HEK293 (cell line): ENCODE measurements around the gene ZNF836.

Source experiments
- CTCF ChIA-PET: fragments of 350-600 bp; formaldehyde crosslinking; extraction: SDS; loops from one replicate; lab custom pipeline; 2021; ENCODE audit warnings: antibody characterized with exemption; lab: Yijun Ruan, JAX
- POLR2A ChIA-PET: fragments of 300-600 bp; formaldehyde crosslinking; extraction: SDS; loops from one replicate; lab custom pipeline; 2020; ENCODE audit warnings: antibody characterized with exemption, inconsistent platforms; lab: Yijun Ruan, JAX
- H3K27ac ChIP-seq: fragments of 200-500 bp; sonication (Bioruptor generic); 2 replicates; pipeline ENCODE4 v1.5.1; 2014; ENCODE audit warnings: low read depth, low read length, control low read depth, inconsistent platforms; ENCODE audit errors: extremely low read depth
- H3K36me3 ChIP-seq, 2 experiments: fragments of 200-500 bp in 1 of 2; sonication (Bioruptor generic) in 1 of 2; 1 replicate in 1 of 2; 2 replicates in 1 of 2; pipeline ENCODE4 v1.5.1; 2014 to 2017; ENCODE audit warnings: inconsistent platforms in 2 of 2, low read length in 2 of 2; ENCODE audit not compliant: control insufficient read depth in 2 of 2, insufficient read depth in 1 of 2
- H3K4me1 ChIP-seq: fragments of 200-500 bp; sonication (Bioruptor generic); 2 replicates; pipeline ENCODE4 v1.5.1; 2014; ENCODE audit warnings: mild to moderate bottlenecking, low read length, inconsistent platforms; ENCODE audit not compliant: control insufficient read depth, insufficient read depth
- H3K4me3 ChIP-seq: 2 replicates; pipeline ENCODE4 v1.5.1; 2011; ENCODE audit warnings: low read depth, mild to moderate bottlenecking, control low read depth, low read length, moderate library complexity
- H3K9me3 ChIP-seq: fragments of 200-500 bp; sonication (Bioruptor generic); 2 replicates; pipeline ENCODE4 v1.5.1; 2014; ENCODE audit warnings: low read depth, low read length, inconsistent platforms; ENCODE audit not compliant: control insufficient read depth, insufficient read depth
- BCL11A ChIP-seq: fragments of 450-650 bp; formaldehyde crosslinking; IDR thresholded peaks from 2 replicates; pipeline ENCODE4 v1.5.1; 2016; ENCODE audit warnings: low read depth, missing biosample characterization, missing genetic modification characterization
- GLIS2 ChIP-seq: fragments of 450-650 bp; formaldehyde crosslinking; IDR thresholded peaks from 2 replicates; pipeline ENCODE4 v1.5.1; 2016; ENCODE audit warnings: missing biosample characterization, missing genetic modification characterization
- KLF16 ChIP-seq: fragments of 450-650 bp; formaldehyde crosslinking; IDR thresholded peaks from 2 replicates; pipeline ENCODE4 v1.5.1; 2017; ENCODE audit warnings: missing biosample characterization, missing genetic modification characterization
- MYNN ChIP-seq: fragments of 450-650 bp; formaldehyde crosslinking; IDR thresholded peaks from 2 replicates; pipeline ENCODE4 v1.5.1; 2016; ENCODE audit warnings: missing biosample characterization, missing genetic modification characterization, borderline replicate concordance
- PRDM1 ChIP-seq: fragments of 450-650 bp; formaldehyde crosslinking; IDR thresholded peaks from 2 replicates; pipeline ENCODE4; 2016; ENCODE audit warnings: missing biosample characterization, missing genetic modification characterization
- SP2 ChIP-seq: fragments of 450-650 bp; formaldehyde crosslinking; IDR thresholded peaks from 2 replicates; pipeline ENCODE4 v1.5.1; 2016; ENCODE audit warnings: missing biosample characterization, missing genetic modification characterization
- SP3 ChIP-seq: fragments of 450-650 bp; formaldehyde crosslinking; IDR thresholded peaks from 2 replicates; pipeline ENCODE4 v1.5.1; 2016; ENCODE audit warnings: missing biosample characterization, missing genetic modification characterization
- ZBTB20 ChIP-seq: fragments of 450-650 bp; formaldehyde crosslinking; IDR thresholded peaks from 2 replicates; pipeline ENCODE4 v1.5.1; 2016; ENCODE audit warnings: missing biosample characterization, missing genetic modification characterization
- ZEB2 ChIP-seq: fragments of 450-650 bp; formaldehyde crosslinking; IDR thresholded peaks from 2 replicates; pipeline ENCODE4 v1.5.1; 2016; ENCODE audit warnings: missing biosample characterization, missing genetic modification characterization
- ZFHX2 ChIP-seq: fragments of 450-650 bp; formaldehyde crosslinking; conservative IDR thresholded peaks from 2 replicates; pipeline ENCODE4 v1.5.1; 2016; ENCODE audit warnings: missing biosample characterization, missing genetic modification characterization
- ZNF155 ChIP-seq: fragments of 450-650 bp; formaldehyde crosslinking; IDR thresholded peaks from 2 replicates; pipeline ENCODE4 v1.5.1; 2016; ENCODE audit warnings: missing biosample characterization, missing genetic modification characterization
- ZNF248 ChIP-seq: fragments of 450-650 bp; formaldehyde crosslinking; IDR thresholded peaks from 2 replicates; pipeline ENCODE4 v1.5.1; 2017; ENCODE audit warnings: missing biosample characterization, missing genetic modification characterization
- ZNF335 ChIP-seq: fragments of 450-650 bp; formaldehyde crosslinking; conservative IDR thresholded peaks from 2 replicates; pipeline ENCODE4 v1.5.1; 2016; ENCODE audit warnings: missing biosample characterization, missing genetic modification characterization
- ZNF341 ChIP-seq: fragments of 450-650 bp; formaldehyde crosslinking; IDR thresholded peaks from 2 replicates; pipeline ENCODE4; 2016; ENCODE audit warnings: low read depth, missing biosample characterization, missing genetic modification characterization
- ZNF530 ChIP-seq: fragments of 450-650 bp; formaldehyde crosslinking; IDR thresholded peaks from 2 replicates; pipeline ENCODE4 v1.5.1; 2016; ENCODE audit warnings: low read depth, missing biosample characterization, missing genetic modification characterization
- ZNF585B ChIP-seq: fragments of 450-650 bp; formaldehyde crosslinking; IDR thresholded peaks from 2 replicates; pipeline ENCODE4 v1.5.1; 2016; ENCODE audit warnings: missing biosample characterization, missing genetic modification characterization
- ZNF623 ChIP-seq: fragments of 450-650 bp; formaldehyde crosslinking; IDR thresholded peaks from 2 replicates; pipeline ENCODE4 v1.5.1; 2016; ENCODE audit warnings: missing biosample characterization, missing genetic modification characterization
- ZNF658 ChIP-seq: fragments of 450-650 bp; formaldehyde crosslinking; IDR thresholded peaks from 2 replicates; pipeline ENCODE4; 2016; ENCODE audit warnings: missing biosample characterization, missing genetic modification characterization
- ZNF701 ChIP-seq: fragments of 450-650 bp; formaldehyde crosslinking; IDR thresholded peaks from 2 replicates; pipeline ENCODE4 v1.5.1; 2016; ENCODE audit warnings: missing biosample characterization, missing genetic modification characterization
- ZNF777 ChIP-seq: fragments of 450-650 bp; formaldehyde crosslinking; IDR thresholded peaks from 2 replicates; pipeline ENCODE4 v1.5.1; 2017; ENCODE audit warnings: missing biosample characterization, missing genetic modification characterization, borderline replicate concordance
- TF ChIP-seq, protein P1 (sequence below): fragments of 450-650 bp; formaldehyde crosslinking; IDR thresholded peaks from 2 replicates; pipeline ENCODE4 v1.5.1; 2016; ENCODE audit warnings: missing biosample characterization, missing genetic modification characterization
- TF ChIP-seq, protein P2 (sequence below): fragments of 450-650 bp; formaldehyde crosslinking; IDR thresholded peaks from 2 replicates; pipeline ENCODE4 v1.5.1; 2016; ENCODE audit warnings: missing biosample characterization, missing genetic modification characterization
- TF ChIP-seq, protein P3 (sequence below): fragments of 450-650 bp; IDR thresholded peaks from 2 replicates; pipeline ENCODE4 v1.5.1; 2018; ENCODE audit warnings: missing biosample characterization, missing genetic modification characterization
- TF ChIP-seq, protein P4 (sequence below): fragments of 450-650 bp; formaldehyde crosslinking; IDR thresholded peaks from 2 replicates; pipeline ENCODE4 v1.5.1; 2016; ENCODE audit warnings: missing biosample characterization, missing genetic modification characterization

The ZNF836 gene

DNA sequence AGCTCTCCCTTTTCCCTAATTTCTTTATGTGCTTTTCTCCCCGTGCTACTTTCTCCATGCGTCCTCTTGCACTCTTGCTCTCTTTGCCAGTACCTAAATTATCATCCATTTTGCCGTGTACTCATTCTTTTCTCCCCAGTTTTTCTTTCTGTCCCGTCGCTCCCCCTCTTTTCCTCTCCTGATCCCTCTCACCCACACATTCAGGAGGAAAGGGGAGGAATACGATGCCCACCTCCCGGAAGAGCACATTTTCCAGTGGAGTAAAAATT is 32.5 kb downstream of the ZNF836 start (continued):
- TF ChIP-seq SP2 (tag by site-specific recombination) (0 out of 2 replicates have a peak, but pooled peaks have one; percentile 18), ZNF248 (tag by site-specific recombination) (no peak), ZNF658 (tag by site-specific recombination) (no peak), ZNF341 (tag by site-specific recombination) (peak; percentile 72), ZEB2 (no peak), ZFHX2 (tag by site-specific recombination) (0 out of 2 replicates have a peak, but pooled peaks have one; percentile 20), ZNF777 (tag by site-specific recombination) (0 out of 2 replicates have a peak, but pooled peaks have one; percentile 2), ZNF335 (tag by site-specific recombination) (peak; percentile 97), ZNF585B (tag by site-specific recombination) (no peak)
- TF ChIP-seq, protein P1, sequence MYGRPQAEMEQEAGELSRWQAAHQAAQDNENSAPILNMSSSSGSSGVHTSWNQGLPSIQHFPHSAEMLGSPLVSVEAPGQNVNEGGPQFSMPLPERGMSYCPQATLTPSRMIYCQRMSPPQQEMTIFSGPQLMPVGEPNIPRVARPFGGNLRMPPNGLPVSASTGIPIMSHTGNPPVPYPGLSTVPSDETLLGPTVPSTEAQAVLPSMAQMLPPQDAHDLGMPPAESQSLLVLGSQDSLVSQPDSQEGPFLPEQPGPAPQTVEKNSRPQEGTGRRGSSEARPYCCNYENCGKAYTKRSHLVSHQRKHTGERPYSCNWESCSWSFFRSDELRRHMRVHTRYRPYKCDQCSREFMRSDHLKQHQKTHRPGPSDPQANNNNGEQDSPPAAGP: no peak
- TF ChIP-seq, protein P2, sequence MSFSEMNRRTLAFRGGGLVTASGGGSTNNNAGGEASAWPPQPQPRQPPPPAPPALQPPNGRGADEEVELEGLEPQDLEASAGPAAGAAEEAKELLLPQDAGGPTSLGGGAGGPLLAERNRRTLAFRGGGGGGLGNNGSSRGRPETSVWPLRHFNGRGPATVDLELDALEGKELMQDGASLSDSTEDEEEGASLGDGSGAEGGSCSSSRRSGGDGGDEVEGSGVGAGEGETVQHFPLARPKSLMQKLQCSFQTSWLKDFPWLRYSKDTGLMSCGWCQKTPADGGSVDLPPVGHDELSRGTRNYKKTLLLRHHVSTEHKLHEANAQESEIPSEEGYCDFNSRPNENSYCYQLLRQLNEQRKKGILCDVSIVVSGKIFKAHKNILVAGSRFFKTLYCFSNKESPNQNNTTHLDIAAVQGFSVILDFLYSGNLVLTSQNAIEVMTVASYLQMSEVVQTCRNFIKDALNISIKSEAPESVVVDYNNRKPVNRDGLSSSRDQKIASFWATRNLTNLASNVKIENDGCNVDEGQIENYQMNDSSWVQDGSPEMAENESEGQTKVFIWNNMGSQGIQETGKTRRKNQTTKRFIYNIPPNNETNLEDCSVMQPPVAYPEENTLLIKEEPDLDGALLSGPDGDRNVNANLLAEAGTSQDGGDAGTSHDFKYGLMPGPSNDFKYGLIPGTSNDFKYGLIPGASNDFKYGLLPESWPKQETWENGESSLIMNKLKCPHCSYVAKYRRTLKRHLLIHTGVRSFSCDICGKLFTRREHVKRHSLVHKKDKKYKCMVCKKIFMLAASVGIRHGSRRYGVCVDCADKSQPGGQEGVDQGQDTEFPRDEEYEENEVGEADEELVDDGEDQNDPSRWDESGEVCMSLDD: 0 out of 2 replicates have a peak, but pooled peaks have one; percentile 15
- TF ChIP-seq, protein P3, sequence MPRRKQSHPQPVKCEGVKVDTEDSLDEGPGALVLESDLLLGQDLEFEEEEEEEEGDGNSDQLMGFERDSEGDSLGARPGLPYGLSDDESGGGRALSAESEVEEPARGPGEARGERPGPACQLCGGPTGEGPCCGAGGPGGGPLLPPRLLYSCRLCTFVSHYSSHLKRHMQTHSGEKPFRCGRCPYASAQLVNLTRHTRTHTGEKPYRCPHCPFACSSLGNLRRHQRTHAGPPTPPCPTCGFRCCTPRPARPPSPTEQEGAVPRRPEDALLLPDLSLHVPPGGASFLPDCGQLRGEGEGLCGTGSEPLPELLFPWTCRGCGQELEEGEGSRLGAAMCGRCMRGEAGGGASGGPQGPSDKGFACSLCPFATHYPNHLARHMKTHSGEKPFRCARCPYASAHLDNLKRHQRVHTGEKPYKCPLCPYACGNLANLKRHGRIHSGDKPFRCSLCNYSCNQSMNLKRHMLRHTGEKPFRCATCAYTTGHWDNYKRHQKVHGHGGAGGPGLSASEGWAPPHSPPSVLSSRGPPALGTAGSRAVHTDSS (tag by site-specific recombination): no peak

DNA sequence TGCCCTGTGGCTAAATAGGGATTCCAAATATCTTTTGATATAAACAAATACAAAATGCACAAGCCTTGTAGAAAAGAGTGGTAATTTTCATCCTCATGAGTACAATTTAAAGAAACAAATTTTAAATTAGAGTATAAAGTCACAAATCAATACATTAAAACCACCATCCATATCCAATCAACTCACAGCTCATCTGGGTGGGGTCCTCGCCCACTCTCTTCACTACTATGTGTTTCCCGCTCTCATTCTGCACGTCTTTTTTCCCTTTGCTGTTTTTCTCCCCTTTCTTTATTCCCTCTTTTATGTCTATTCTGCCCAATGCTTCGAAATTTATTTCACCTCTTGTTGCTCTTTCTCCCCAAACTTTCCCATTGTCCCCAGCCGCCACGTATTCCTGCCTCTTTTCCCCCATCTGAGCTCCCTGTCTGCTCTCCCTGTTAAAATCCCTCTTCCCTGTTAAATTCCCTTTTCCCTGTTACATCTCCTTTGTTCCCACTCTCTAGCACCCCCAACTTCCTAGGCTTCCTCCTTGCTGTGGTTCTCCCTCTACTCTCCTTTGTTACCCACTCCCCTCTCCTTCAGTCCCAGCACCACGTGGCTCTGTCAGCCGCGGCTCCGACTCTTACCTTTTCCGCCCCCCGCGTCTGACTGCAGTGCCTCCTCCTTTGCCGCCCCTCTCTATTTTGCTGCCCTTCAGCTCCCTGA is 33.0 kb downstream of the ZNF836 start:
- ChIA-PET CTCF (interaction anchor here (0.6 to 1.4 kb wide), 11 partner anchors 30 to 1371 kb away, joined by 3 to 13 read pairs (median 3); no protein-coding TSS in a partner anchor), POLR2A (interaction anchor here (0.6 to 1.2 kb wide), 3 partner anchors 25 to 71 kb away, joined by 3 read pairs; partner anchors contain the start of gene PPP2R1A)
- peaks cover 8% of the 10 kb centered on the region for H3K9me3 ChIP-seq
- peak overlapping the region; percentile 57 for H3K4me3 ChIP-seq
- peak overlapping the region; percentile 73; the same call in 1 of the 2 replicates for H3K27ac ChIP-seq
- peaks cover 0 to 13% of the 10 kb centered on the region in 2 experiments; a peak in 2 of 3 replicates for H3K36me3 ChIP-seq
- no peaks in the 10 kb centered on the region for H3K4me1 ChIP-seq
- TF ChIP-seq ZNF155 (0 out of 2 replicates have a peak, but pooled peaks have one; percentile 10), ZBTB20 (tag by site-specific recombination) (peak; percentile 55; the same call in 1 of the 2 replicates), KLF16 (tag by site-specific recombination) (no peak), PRDM1 (tag by site-specific recombination) (peak; percentile 98), ZNF623 (tag by site-specific recombination) (peak; percentile 25; the same call in 1 of the 2 replicates), MYNN (tag by site-specific recombination) (no peak), BCL11A (tag by site-specific recombination) (no peak), ZNF701 (no peak), SP3 (tag by site-specific recombination) (0 out of 2 replicates have a peak, but pooled peaks have one; percentile 16), GLIS2 (no peak), ZNF777 (tag by site-specific recombination) (0 out of 2 replicates have a peak, but pooled peaks have one; percentile 11), ZNF530 (tag by site-specific recombination) (0 out of 2 replicates have a peak, but pooled peaks have one; percentile 6)
- TF ChIP-seq, protein P4, sequence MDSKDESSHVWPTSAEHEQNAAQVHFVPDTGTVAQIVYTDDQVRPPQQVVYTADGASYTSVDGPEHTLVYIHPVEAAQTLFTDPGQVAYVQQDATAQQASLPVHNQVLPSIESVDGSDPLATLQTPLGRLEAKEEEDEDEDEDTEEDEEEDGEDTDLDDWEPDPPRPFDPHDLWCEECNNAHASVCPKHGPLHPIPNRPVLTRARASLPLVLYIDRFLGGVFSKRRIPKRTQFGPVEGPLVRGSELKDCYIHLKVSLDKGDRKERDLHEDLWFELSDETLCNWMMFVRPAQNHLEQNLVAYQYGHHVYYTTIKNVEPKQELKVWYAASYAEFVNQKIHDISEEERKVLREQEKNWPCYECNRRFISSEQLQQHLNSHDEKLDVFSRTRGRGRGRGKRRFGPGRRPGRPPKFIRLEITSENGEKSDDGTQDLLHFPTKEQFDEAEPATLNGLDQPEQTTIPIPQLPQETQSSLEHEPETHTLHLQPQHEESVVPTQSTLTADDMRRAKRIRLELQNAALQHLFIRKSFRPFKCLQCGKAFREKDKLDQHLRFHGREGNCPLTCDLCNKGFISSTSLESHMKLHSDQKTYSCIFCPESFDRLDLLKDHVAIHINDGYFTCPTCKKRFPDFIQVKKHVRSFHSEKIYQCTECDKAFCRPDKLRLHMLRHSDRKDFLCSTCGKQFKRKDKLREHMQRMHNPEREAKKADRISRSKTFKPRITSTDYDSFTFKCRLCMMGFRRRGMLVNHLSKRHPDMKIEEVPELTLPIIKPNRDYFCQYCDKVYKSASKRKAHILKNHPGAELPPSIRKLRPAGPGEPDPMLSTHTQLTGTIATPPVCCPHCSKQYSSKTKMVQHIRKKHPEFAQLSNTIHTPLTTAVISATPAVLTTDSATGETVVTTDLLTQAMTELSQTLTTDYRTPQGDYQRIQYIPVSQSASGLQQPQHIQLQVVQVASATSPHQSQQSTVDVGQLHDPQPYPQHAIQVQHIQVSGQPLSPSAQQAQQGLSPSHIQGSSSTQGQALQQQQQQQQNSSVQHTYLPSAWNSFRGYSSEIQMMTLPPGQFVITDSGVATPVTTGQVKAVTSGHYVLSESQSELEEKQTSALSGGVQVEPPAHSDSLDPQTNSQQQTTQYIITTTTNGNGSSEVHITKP (tag by site-specific recombination): peak; percentile 67
